Measurements from ENCODE around the gene SENP3. TPM values are rescaled to one million over a fixed set of nuclear protein-coding genes. Genes with fewer than 3 reads are reported as not detected.

Gene SENP3
- total and polyA plus RNA-seq, 2 of the 13 experiments (the other 11 are each of a cell fraction or from before 2014, with no cell fraction given): 55.8 to 75.4 TPM

GRCh38 chr17:7557775-7558543 is 3.8 kb upstream of the SENP3 start (continued):
- TF ChIP-seq ZNF281 (CRISPR knock-in tag; IDR thresholded peaks at IDR 0.05; ENCODE audit: borderline replicate concordance) (peak; percentile 63; the same call in 1 of the 2 replicates), ZNF607 (CRISPR knock-in tag; IDR thresholded peaks at IDR 0.05; ENCODE audit: borderline replicate concordance) (no peak), SPEN (CRISPR knock-in tag; IDR thresholded peaks at IDR 0.05; ENCODE audit: low read depth) (peak; percentile 76; the same call in 1 of the 2 replicates), MXD4 (CRISPR knock-in tag; IDR thresholded peaks at IDR 0.05) (no peak), TCF12 (IDR thresholded peaks at IDR 0.05) (no peak), TCF12 (CRISPR knock-in tag; IDR thresholded peaks at IDR 0.05) (no peak), ZNF792 (CRISPR knock-in tag; IDR thresholded peaks at IDR 0.05) (peak; percentile 50; the same call in 1 of the 2 replicates), ZNF616 (CRISPR knock-in tag; IDR thresholded peaks at IDR 0.05; ENCODE audit: low read depth) (no peak), ZFP91 (CRISPR knock-in tag; IDR thresholded peaks at IDR 0.05; ENCODE audit: borderline replicate concordance) (no peak), ZNF3 (CRISPR knock-in tag; IDR thresholded peaks at IDR 0.05) (no peak), ZNF264 (CRISPR knock-in tag; IDR thresholded peaks at IDR 0.05) (no peak), ZNF598 (CRISPR knock-in tag; IDR thresholded peaks at IDR 0.05; ENCODE audit: borderline replicate concordance) (no peak), ZNF580 (CRISPR knock-in tag; IDR thresholded peaks at IDR 0.05; ENCODE audit: borderline replicate concordance, low read depth) (no peak; the same call in 1 of the 2 replicates), BCL3 (CRISPR knock-in tag; IDR thresholded peaks at IDR 0.05) (peak; percentile 25; the same call in 1 of the 2 replicates), FIP1L1 (IDR thresholded peaks at IDR 0.05; ENCODE audit: borderline replicate concordance, insufficient read depth, low read depth, low read length) (no peak), ZSCAN30 (CRISPR knock-in tag; IDR thresholded peaks at IDR 0.05) (no peak)
- TF ChIP-seq, protein P1, sequence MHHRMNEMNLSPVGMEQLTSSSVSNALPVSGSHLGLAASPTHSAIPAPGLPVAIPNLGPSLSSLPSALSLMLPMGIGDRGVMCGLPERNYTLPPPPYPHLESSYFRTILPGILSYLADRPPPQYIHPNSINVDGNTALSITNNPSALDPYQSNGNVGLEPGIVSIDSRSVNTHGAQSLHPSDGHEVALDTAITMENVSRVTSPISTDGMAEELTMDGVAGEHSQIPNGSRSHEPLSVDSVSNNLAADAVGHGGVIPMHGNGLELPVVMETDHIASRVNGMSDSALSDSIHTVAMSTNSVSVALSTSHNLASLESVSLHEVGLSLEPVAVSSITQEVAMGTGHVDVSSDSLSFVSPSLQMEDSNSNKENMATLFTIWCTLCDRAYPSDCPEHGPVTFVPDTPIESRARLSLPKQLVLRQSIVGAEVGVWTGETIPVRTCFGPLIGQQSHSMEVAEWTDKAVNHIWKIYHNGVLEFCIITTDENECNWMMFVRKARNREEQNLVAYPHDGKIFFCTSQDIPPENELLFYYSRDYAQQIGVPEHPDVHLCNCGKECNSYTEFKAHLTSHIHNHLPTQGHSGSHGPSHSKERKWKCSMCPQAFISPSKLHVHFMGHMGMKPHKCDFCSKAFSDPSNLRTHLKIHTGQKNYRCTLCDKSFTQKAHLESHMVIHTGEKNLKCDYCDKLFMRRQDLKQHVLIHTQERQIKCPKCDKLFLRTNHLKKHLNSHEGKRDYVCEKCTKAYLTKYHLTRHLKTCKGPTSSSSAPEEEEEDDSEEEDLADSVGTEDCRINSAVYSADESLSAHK (CRISPR knock-in tag; IDR thresholded peaks at IDR 0.05; ENCODE audit: borderline replicate concordance): no peak
- TF ChIP-seq, protein P2, sequence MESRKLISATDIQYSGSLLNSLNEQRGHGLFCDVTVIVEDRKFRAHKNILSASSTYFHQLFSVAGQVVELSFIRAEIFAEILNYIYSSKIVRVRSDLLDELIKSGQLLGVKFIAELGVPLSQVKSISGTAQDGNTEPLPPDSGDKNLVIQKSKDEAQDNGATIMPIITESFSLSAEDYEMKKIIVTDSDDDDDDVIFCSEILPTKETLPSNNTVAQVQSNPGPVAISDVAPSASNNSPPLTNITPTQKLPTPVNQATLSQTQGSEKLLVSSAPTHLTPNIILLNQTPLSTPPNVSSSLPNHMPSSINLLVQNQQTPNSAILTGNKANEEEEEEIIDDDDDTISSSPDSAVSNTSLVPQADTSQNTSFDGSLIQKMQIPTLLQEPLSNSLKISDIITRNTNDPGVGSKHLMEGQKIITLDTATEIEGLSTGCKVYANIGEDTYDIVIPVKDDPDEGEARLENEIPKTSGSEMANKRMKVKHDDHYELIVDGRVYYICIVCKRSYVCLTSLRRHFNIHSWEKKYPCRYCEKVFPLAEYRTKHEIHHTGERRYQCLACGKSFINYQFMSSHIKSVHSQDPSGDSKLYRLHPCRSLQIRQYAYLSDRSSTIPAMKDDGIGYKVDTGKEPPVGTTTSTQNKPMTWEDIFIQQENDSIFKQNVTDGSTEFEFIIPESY (CRISPR knock-in tag; IDR thresholded peaks at IDR 0.05): no peak
